Colonic mucosa (tissue), 4 donors: ENCODE data around the gene RABL2B. TPM values are rescaled to one million over a fixed set of nuclear protein-coding genes. Genes with fewer than 3 reads are reported as not detected.
"Not testable (repeated sequence)": the region's sequence is repeated elsewhere in the genome, so short reads cannot be mapped to it uniquely, and the experiment has no call there.

Source experiments
- DNase-seq: peaks from one replicate; pipeline ENCODE4 v3.0.0-alpha.2; 2020
- H3K27ac ChIP-seq: fragments of 200-600 bp; one replicate; pipeline ENCODE4 v1.8.0; 2021
- H3K27me3 ChIP-seq: fragments of 200-600 bp; one replicate; pipeline ENCODE4 v1.8.0; 2021
- H3K36me3 ChIP-seq: fragments of 200-600 bp; one replicate; pipeline ENCODE4 v1.8.0; 2021
- H3K4me1 ChIP-seq: fragments of 200-600 bp; one replicate; pipeline ENCODE4 v1.8.0; 2021; ENCODE audit warnings: mild to moderate bottlenecking
- H3K4me3 ChIP-seq: fragments of 200-600 bp; one replicate; pipeline ENCODE4 v1.8.0; 2021
- H3K9ac ChIP-seq, 2 donors: one replicate each; pipeline ENCODE4 v1.7.0; 2013; ENCODE audit warnings: control low read depth in 2 of 2, low read depth in 2 of 2, low read length in 2 of 2
- H3K9me3 ChIP-seq: fragments of 200-600 bp; one replicate; pipeline ENCODE4 v1.8.0; 2021
- CTCF ChIP-seq: fragments of 200-600 bp; IDR thresholded peaks from one replicate; pipeline ENCODE4 v1.8.0; 2022; ENCODE audit warnings: antibody characterized with exemption, mild to moderate bottlenecking
- intact Hi-C: fragments of 100-400 bp; cut with DNase I; formaldehyde crosslinking; loops from one replicate; pipeline ENCODE4 v1.14.1; 2022
- total RNA-seq, 2 donors: library from RNA; stranded (reverse); fragmentation: NEBNext Ultra II Directional in 1 of 2; extraction: Animal tissue kit (Norgen Biotek cat#: 25700) in 1 of 2; gene quantifications; one replicate each; pipeline ENCODE4 v1.2.1, GENCODE V29; 2021
- donor health status: healthy.
- donor health status: DM: no; HTN: no; CAD: no.
- donor health status: DM: no; HTN: no; CAD: no.

Gene RABL2B
- total RNA-seq = 10 to 100 TPM; 14.3 to 23.9 TPM

- DNase-seq = peak; percentile 89
- H3K27ac ChIP-seq, intact Hi-C loops, H3K4me1 ChIP-seq, H3K27me3 ChIP-seq, H3K9ac ChIP-seq, H3K36me3 ChIP-seq, H3K9me3 ChIP-seq: not testable (repeated sequence)
- H3K4me3 ChIP-seq = peak within 1 kb of the TSS; percentile 52
Observed at GRCh38 chr22:50783033-50783879, at the start of gene RABL2B. TSS of gene RABL2B (minus strand) at chr22:50783636. CDS start at chr22:50782294, 1,342 bp downstream.

GRCh38 chr22:50786936-50787335 is 3.5 kb upstream of the RABL2B start:
- H3K27ac ChIP-seq, H3K36me3 ChIP-seq, H3K4me1 ChIP-seq, H3K9ac ChIP-seq, H3K9me3 ChIP-seq, H3K27me3 ChIP-seq, intact Hi-C loops, H3K4me3 ChIP-seq, DNase-seq: not testable (repeated sequence)

- H3K27me3 ChIP-seq, DNase-seq, intact Hi-C loops: not testable (repeated sequence)
Observed at GRCh38 chr22:50785289-50785688, 1.9 kb upstream of the RABL2B start.

GRCh38 chr22:50783880-50784276 is 442 bp upstream of the RABL2B start:
- H3K36me3 ChIP-seq, H3K27ac ChIP-seq, intact Hi-C loops, DNase-seq, H3K9ac ChIP-seq, H3K27me3 ChIP-seq, H3K4me1 ChIP-seq, H3K9me3 ChIP-seq: not testable (repeated sequence)
- peak overlapping the region; percentile 52 for H3K4me3 ChIP-seq

More at GRCh38 chr22:50785289-50785688, 1.9 kb upstream of the RABL2B start:
- H3K9ac ChIP-seq, H3K4me3 ChIP-seq, H3K27ac ChIP-seq, H3K4me1 ChIP-seq, H3K36me3 ChIP-seq, H3K9me3 ChIP-seq: not testable (repeated sequence)

GRCh38 chr22:50782253-50782652 is 1.2 kb downstream of the RABL2B start:
- H3K27me3 ChIP-seq, H3K4me3 ChIP-seq, DNase-seq, H3K9ac ChIP-seq, H3K27ac ChIP-seq, H3K36me3 ChIP-seq, H3K9me3 ChIP-seq, H3K4me1 ChIP-seq, intact Hi-C loops: not testable (repeated sequence)

GRCh38 chr22:50780244-50780643 is 3.2 kb downstream of the RABL2B start:
- H3K36me3 ChIP-seq, intact Hi-C loops, H3K27ac ChIP-seq, H3K9ac ChIP-seq, H3K4me3 ChIP-seq, H3K9me3 ChIP-seq, H3K27me3 ChIP-seq, H3K4me1 ChIP-seq, DNase-seq: not testable (repeated sequence)

- intact Hi-C loops, DNase-seq: not testable (repeated sequence)
Observed at GRCh38 chr22:50777631-50778030, 5.8 kb downstream of the RABL2B start.

GRCh38 chr22:50775132-50775531 is 8.3 kb downstream of the RABL2B start:
- H3K27ac ChIP-seq, H3K36me3 ChIP-seq, H3K4me3 ChIP-seq, intact Hi-C loops, H3K4me1 ChIP-seq, H3K9ac ChIP-seq, H3K9me3 ChIP-seq, H3K27me3 ChIP-seq: not testable (repeated sequence)
- TF ChIP-seq CTCF = peak; percentile 27
- DNase-seq = peak; percentile 31

More at GRCh38 chr22:50777631-50778030, 5.8 kb downstream of the RABL2B start:
- H3K27ac ChIP-seq, H3K4me1 ChIP-seq, H3K9me3 ChIP-seq, H3K27me3 ChIP-seq, H3K4me3 ChIP-seq, H3K36me3 ChIP-seq, H3K9ac ChIP-seq: not testable (repeated sequence)

- H3K4me3 ChIP-seq, H3K9me3 ChIP-seq, H3K4me1 ChIP-seq, DNase-seq, intact Hi-C loops, H3K27ac ChIP-seq, H3K27me3 ChIP-seq, H3K36me3 ChIP-seq, H3K9ac ChIP-seq: not testable (repeated sequence)
Observed at GRCh38 chr22:50764288-50764687, 19.1 kb downstream of the RABL2B start.

GRCh38 chr22:50761829-50762228 is 21.6 kb downstream of the RABL2B start:
- intact Hi-C loops, H3K9me3 ChIP-seq, H3K27me3 ChIP-seq: not testable (repeated sequence)

GRCh38 chr22:50759597-50760341 is 23.7 kb downstream of the RABL2B start:
- H3K4me3 ChIP-seq, intact Hi-C loops, DNase-seq, H3K9me3 ChIP-seq, H3K27ac ChIP-seq, H3K36me3 ChIP-seq, H3K4me1 ChIP-seq, H3K9ac ChIP-seq, H3K27me3 ChIP-seq: not testable (repeated sequence)

More at GRCh38 chr22:50761829-50762228, 21.6 kb downstream of the RABL2B start:
- not testable (repeated sequence) for H3K27ac ChIP-seq, DNase-seq, H3K4me1 ChIP-seq, H3K36me3 ChIP-seq, H3K9ac ChIP-seq, H3K4me3 ChIP-seq

GRCh38 chr22:50756949-50757491 is 26.4 kb downstream of the RABL2B start:
- H3K4me1 ChIP-seq, intact Hi-C loops, H3K27me3 ChIP-seq, H3K27ac ChIP-seq, H3K36me3 ChIP-seq, H3K9me3 ChIP-seq: not testable (repeated sequence)
- DNase-seq = peak; percentile 52
- Histone ChIP-seq H3K9ac (peak overlapping the region in 1 of 2 donors; percentile 35), H3K4me3 (peak overlapping the region; percentile 43)
